H1 (cell line): ENCODE measurements around the gene FTL. TPM values are rescaled to one million over a fixed set of nuclear protein-coding genes. Genes with fewer than 3 reads are reported as not detected.

ENCODE experiments used
- CTCF ChIA-PET: fragments of 300-600 bp; sonication (Branson Sonifier 250); formaldehyde crosslinking; loops from one replicate; lab custom pipeline; 2021; ENCODE audit not compliant: partially characterized antibody; lab: Charles Lee
- POLR2A ChIA-PET: fragments of 300-600 bp; sonication (Branson Sonifier 250); formaldehyde crosslinking; loops from one replicate; lab custom pipeline; 2021; ENCODE audit warnings: inconsistent platforms; ENCODE audit not compliant: partially characterized antibody; lab: Charles Lee
- DNase-seq, 2 experiments: peaks; one replicate each; pipeline versions ENCODE4 v3.0.0 to v3.0.0-alpha.2; 2010 to 2022; ENCODE audit warnings: low spot score in 2 of 2, low read depth in 1 of 2, mixed read lengths in 1 of 2
- FAIRE-seq: peaks from 2 replicates; lab custom pipeline; 2011; peaks lifted over from hg19 to GRCh38; lab: Jason Lieb, UNC
- H2AFZ ChIP-seq: 2 replicates; pipeline ENCODE4 v1.8.1; 2012; ENCODE audit warnings: low read length, inconsistent platforms
- H2AK5ac ChIP-seq: 2 replicates; pipeline ENCODE4 v1.6.1; 2013; ENCODE audit warnings: low read depth, low read length
- H2BK120ac ChIP-seq: replicated peaks from 2 replicates; pipeline ENCODE3; 2013; ENCODE audit warnings: low read depth, low read length, inconsistent platforms
- H2BK12ac ChIP-seq: 2 replicates; pipeline ENCODE4 v1.6.1; 2013; ENCODE audit warnings: low read depth, low read length
- H2BK15ac ChIP-seq: 2 replicates; pipeline ENCODE4 v1.6.1; 2013; ENCODE audit warnings: low read length
- H2BK20ac ChIP-seq: 2 replicates; pipeline ENCODE4 v1.6.1; 2013; ENCODE audit warnings: low read length
- H2BK5ac ChIP-seq: 2 replicates; pipeline ENCODE4 v1.6.1; 2013; ENCODE audit warnings: low read depth, low read length
- H3K14ac ChIP-seq: 2 replicates; pipeline ENCODE4 v1.6.1; 2013; ENCODE audit warnings: inconsistent platforms; ENCODE audit not compliant: insufficient read length
- H3K18ac ChIP-seq: 2 replicates; pipeline ENCODE4 v1.6.1; 2013; ENCODE audit warnings: low read length; ENCODE audit errors: extremely low read depth
- H3K23ac ChIP-seq: 2 replicates; pipeline ENCODE4 v1.6.1; 2013; ENCODE audit warnings: inconsistent platforms; ENCODE audit not compliant: insufficient read length
- H3K23me2 ChIP-seq: 2 replicates; pipeline ENCODE4 v1.6.1; 2013; ENCODE audit warnings: low read depth, low read length
- H3K27ac ChIP-seq: 2 replicates; pipeline ENCODE4 v1.6.1; 2011; ENCODE audit warnings: low read depth, low read length, inconsistent platforms
- H3K27me3 ChIP-seq, 4 experiments: replicated peaks in 1 of 4; 1 replicate in 1 of 4; 2 replicates in 3 of 4; pipeline versions ENCODE4 v1.6.1 to v1.8.1; 2011 to 2013; ENCODE audit warnings: low read length in 3 of 4, mild to moderate bottlenecking in 3 of 4, inconsistent platforms in 2 of 4, mixed read lengths in 2 of 4, moderate library complexity in 1 of 4; ENCODE audit not compliant: control insufficient read depth in 3 of 4, insufficient read depth in 3 of 4; ENCODE audit errors: extremely low read depth in 1 of 4
- H3K36me3 ChIP-seq, 4 experiments: 2 replicates each; pipeline versions ENCODE4 v1.6.1 to v1.8.1; 2011 to 2013; ENCODE audit warnings: mild to moderate bottlenecking in 4 of 4, low read length in 3 of 4, moderate library complexity in 2 of 4, control low read depth in 1 of 4, inconsistent platforms in 1 of 4; ENCODE audit not compliant: insufficient read depth in 4 of 4, control insufficient read depth in 2 of 4
- H3K4ac ChIP-seq: replicated peaks from 2 replicates; pipeline ENCODE3; 2013; ENCODE audit warnings: low read length, low read depth, mixed read lengths, inconsistent platforms; ENCODE audit not compliant: insufficient read length
- H3K4me1 ChIP-seq, 4 experiments: replicated peaks in 1 of 4; 1 replicate in 1 of 4; 2 replicates in 3 of 4; pipeline versions ENCODE4 v1.6.1 to v1.8.1; 2011 to 2013; ENCODE audit warnings: low read length in 3 of 4, inconsistent platforms in 2 of 4, mixed read lengths in 1 of 4; ENCODE audit not compliant: insufficient read depth in 4 of 4, control insufficient read depth in 3 of 4
- H3K4me2 ChIP-seq, 2 experiments: 2 replicates each; pipeline versions ENCODE4 v1.6.1 to v1.8.1; 2011 to 2013; ENCODE audit warnings: low read depth in 2 of 2, low read length in 2 of 2, control low read depth in 1 of 2, inconsistent platforms in 1 of 2, mild to moderate bottlenecking in 1 of 2; ENCODE audit not compliant: insufficient read depth in 1 of 2
- H3K4me3 ChIP-seq, 4 experiments: fragments of 200-600, 300-600 bp in 1 of 4; sonication (generic), shearing (Covaris generic), sonication (Bioruptor Twin) in 1 of 4; 2 replicates each; pipeline versions ENCODE4 v1.5.1 to v1.8.1; 2011 to 2016; ENCODE audit warnings: low read length in 4 of 4, low read depth in 3 of 4, control low read depth in 2 of 4, inconsistent platforms in 2 of 4, mild to moderate bottlenecking in 2 of 4, mixed read lengths in 1 of 4, moderate library complexity in 1 of 4; ENCODE audit not compliant: insufficient read depth in 2 of 4; ENCODE audit errors: extremely low read depth in 1 of 4
- H3K56ac ChIP-seq: replicated peaks from 2 replicates; pipeline ENCODE3; 2013; ENCODE audit warnings: low read depth, mild to moderate bottlenecking, mixed read lengths, low read length, inconsistent platforms; ENCODE audit not compliant: insufficient read length
- H3K79me1 ChIP-seq: 2 replicates; pipeline ENCODE4 v1.6.1; 2013; ENCODE audit warnings: low read depth, low read length, control low read depth
- H3K79me2 ChIP-seq, 2 experiments: 2 replicates each; pipeline versions ENCODE4 v1.6.1 to v1.8.1; 2012 to 2013; ENCODE audit warnings: low read length in 2 of 2, mild to moderate bottlenecking in 2 of 2, inconsistent platforms in 1 of 2; ENCODE audit not compliant: insufficient read depth in 2 of 2, control insufficient read depth in 1 of 2
- H3K9ac ChIP-seq, 4 experiments: replicated peaks in 1 of 4; 1 replicate in 1 of 4; 2 replicates in 3 of 4; pipeline versions ENCODE4 v1.6.1 to v1.8.1; 2011 to 2013; ENCODE audit warnings: low read depth in 3 of 4, low read length in 3 of 4, control low read depth in 2 of 4, mild to moderate bottlenecking in 2 of 4, moderate library complexity in 2 of 4, inconsistent platforms in 1 of 4; ENCODE audit errors: extremely low read depth in 1 of 4
- H3K9me3 ChIP-seq, 2 experiments: 2 replicates each; pipeline versions ENCODE4 v1.6.1 to v1.8.1; 2012 to 2013; ENCODE audit warnings: mild to moderate bottlenecking in 2 of 2, moderate library complexity in 2 of 2, control low read depth in 1 of 2, inconsistent platforms in 1 of 2, low read depth in 1 of 2, low read length in 1 of 2, mixed read lengths in 1 of 2; ENCODE audit not compliant: insufficient read depth in 2 of 2
- H4K20me1 ChIP-seq, 2 experiments: replicated peaks in 1 of 2; 2 replicates each; pipeline versions ENCODE3 to v1.8.1; 2011 to 2013; ENCODE audit warnings: inconsistent platforms in 2 of 2, low read length in 2 of 2, mild to moderate bottlenecking in 1 of 2; ENCODE audit not compliant: insufficient read depth in 2 of 2, control insufficient read depth in 1 of 2
- H4K5ac ChIP-seq: 2 replicates; pipeline ENCODE4 v1.6.1; 2013; ENCODE audit warnings: low read length, low read depth, mixed read lengths, inconsistent platforms; ENCODE audit not compliant: insufficient read length
- H4K8ac ChIP-seq: 2 replicates; pipeline ENCODE4 v1.8.0; 2013; ENCODE audit warnings: mild to moderate bottlenecking, moderate library complexity, low read length, inconsistent platforms; ENCODE audit not compliant: insufficient read depth; ENCODE audit errors: extremely low read depth
- H4K91ac ChIP-seq: replicated peaks from 2 replicates; pipeline ENCODE3; 2013; ENCODE audit warnings: low read length, mixed read lengths, inconsistent platforms; ENCODE audit not compliant: insufficient read length
- TAF7 ChIP-seq: optimal IDR thresholded peaks from 2 replicates; pipeline ENCODE3; 2011; ENCODE audit warnings: low read depth, mild to moderate bottlenecking, inconsistent platforms, low read length, moderate library complexity, borderline replicate concordance
- TCF12 ChIP-seq: IDR thresholded peaks from 2 replicates; pipeline ENCODE4 v1.6.1; 2011; ENCODE audit warnings: low read depth, mild to moderate bottlenecking, low read length
- WGBS, 2 experiments: shearing (Covaris generic) in 1 of 2; methylation state at CpG; one replicate each; pipeline versions ENCODE4 v1.1.6 to v1.1.7; 2013 to 2015; ENCODE audit warnings: low lambda C conversion rate in 2 of 2, mixed read lengths in 2 of 2, inconsistent platforms in 1 of 2, low coverage in 1 of 2, missing lambda C conversion rate in 1 of 2; ENCODE audit not compliant: insufficient replicate concordance in 2 of 2, insufficient coverage in 1 of 2, insufficient read length in 1 of 2; ENCODE audit errors: extremely low coverage in 1 of 2, missing lambda C conversion rate in 1 of 2; 5-methylcytosine and 5-hydroxymethylcytosine counted together
- polyA plus RNA-seq, 7 experiments: library from polyadenylated mRNA; depleted of rRNA in 3 of 7; stranded (reverse) in 5 of 7; unstranded in 2 of 7; fragments of >200 nt in 5 of 7; fragments of 200-250 nt in 2 of 7; gene quantifications; 1 replicate in 5 of 7; 2 replicates in 1 of 7; 4 replicates in 1 of 7; pipeline versions ENCODE4 v1.2.1 to v1.2.3, GENCODE V29; 2011 to 2013; ENCODE audit warnings: missing spikeins in 2 of 7, mixed read lengths in 2 of 7
- total RNA-seq: library from RNA; stranded (reverse); fragmentation: NEBNext Ultra II Directional; extraction: Animal tissue kit (Norgen Biotek cat#: 25700); gene quantifications from 2 replicates; pipeline ENCODE4 v1.2.1, GENCODE V29; 2021

Gene FTL
- total and polyA plus RNA-seq, 2 of the 8 experiments (the other 6 are each of a cell fraction or from before 2014, with no cell fraction given): 1,751 to 2,427 TPM

- Histone ChIP-seq H2AK5ac (no peak overlapping the region), H2BK20ac (no peak overlapping the region), H3K9ac (no peak overlapping the region), H3K4me1 (peaks cover 0 to 3% (median 1%) of the 10 kb centered on the region in 4 experiments; a peak in 4 of 7 replicates), H3K4me2 (no peak overlapping the region), H3K18ac (no peak overlapping the region), H3K23me2 (peaks cover 5% of the 10 kb centered on the region; the same call in 1 of the 2 replicates), H2BK120ac (no peak overlapping the region), H3K79me1 (peaks cover 2% of the 10 kb centered on the region; the same call in 1 of the 2 replicates), H2BK5ac (no peak overlapping the region), H4K20me1 (peaks cover 3 to 13% of the 10 kb centered on the region in 2 experiments), H4K5ac (no peak overlapping the region), H3K56ac (no peak overlapping the region), H4K8ac (no peak overlapping the region), H3K36me3 (peaks cover 7 to 34% (median 19%) of the 10 kb centered on the region in 4 experiments; a peak in 5 of 8 replicates), H3K27me3 (no peaks in the 10 kb centered on the region), H3K23ac (no peak overlapping the region), H3K14ac (no peak overlapping the region), H3K27ac (no peak overlapping the region), H4K91ac (no peak overlapping the region), H3K79me2 (peaks cover 0 to 12% of the 10 kb centered on the region in 2 experiments; a peak in 2 of 4 replicates), H3K4ac (no peak overlapping the region), H2AFZ (no peak overlapping the region), H2BK12ac (no peak overlapping the region), H3K4me3 (no peak overlapping the region), H3K9me3 (no peaks in the 10 kb centered on the region), H2BK15ac (no peak overlapping the region)
- FAIRE-seq (no peak), DNase-seq (no peak)
- WGBS, 2 experiments: 95% methylated on average over 22 of the region's 23 CpGs; no CpG with 5 or more reads in 1 of the 2 experiments
- ChIA-PET POLR2A (interaction anchor here (0.9 to 4.6 kb wide), 15 partner anchors 9 to 144 kb away, joined by 3 to 27 read pairs (median 4); partner anchors contain the start of genes BAX, DHDH, NUCB1 and PPP1R15A), CTCF (interaction anchor here (0.5 to 3.0 kb wide), 49 partner anchors 8 to 218 kb away, joined by 3 to 18 read pairs (median 5); partner anchors contain the start of genes BAX, DHDH, FUT1 and GYS1)
- TF ChIP-seq TAF7 (peak; percentile 27), TCF12 (no peak)
These were observed 5.1 kb downstream of the FTL start for GRCh38 chr19:48970139-48970766.
